Smooth muscle cell (in vitro differentiated cells): ENCODE measurements around the gene COL20A1. TPM values are rescaled to one million over a fixed set of nuclear protein-coding genes. Genes with fewer than 3 reads are reported as not detected.

Experiments
- DNase-seq: peaks from one replicate; lab custom pipeline; 2025; ENCODE audit not compliant: unreplicated experiment; lab: John Stamatoyannopoulos, UW
- H2AFZ ChIP-seq: fragments of 200-600 bp; sonication (generic); 2 replicates; pipeline ENCODE4 v1.6.0; 2016; ENCODE audit warnings: antibody characterized with exemption, low read depth, mild to moderate bottlenecking
- H3F3A ChIP-seq: fragments of 200-600 bp; sonication (generic); 2 replicates; pipeline ENCODE4 v1.6.0; 2017; ENCODE audit warnings: antibody characterized with exemption, low read depth
- H3K27ac ChIP-seq: fragments of 200-600 bp; sonication (generic); 2 replicates; pipeline ENCODE4 v1.5.1; 2016; ENCODE audit warnings: low read depth, mild to moderate bottlenecking
- H3K27me3 ChIP-seq: fragments of 200-600 bp; sonication (generic); 2 replicates; pipeline ENCODE4 v1.6.1; 2016; ENCODE audit warnings: low read depth, mild to moderate bottlenecking
- H3K36me3 ChIP-seq: fragments of 200-600 bp; sonication (generic); 2 replicates; pipeline ENCODE4 v1.5.1; 2016; ENCODE audit warnings: low read depth
- H3K4me1 ChIP-seq: fragments of 200-600 bp; sonication (generic); 2 replicates; pipeline ENCODE4 v1.5.1; 2016; ENCODE audit warnings: low read depth
- H3K4me2 ChIP-seq: fragments of 200-600 bp; sonication (generic); 2 replicates; pipeline ENCODE4 v1.6.0; 2016; ENCODE audit warnings: mild to moderate bottlenecking
- H3K4me3 ChIP-seq: fragments of 200-600 bp; sonication (generic); 2 replicates; pipeline ENCODE4 v1.5.1; 2016; ENCODE audit warnings: mild to moderate bottlenecking
- H3K79me2 ChIP-seq: fragments of 200-600 bp; sonication (generic); 2 replicates; pipeline ENCODE4 v1.6.0; 2016; ENCODE audit warnings: low read depth, mild to moderate bottlenecking
- H3K9ac ChIP-seq: fragments of 200-600 bp; sonication (generic); 2 replicates; pipeline ENCODE4 v1.6.0; 2016; ENCODE audit warnings: low read depth
- H3K9me3 ChIP-seq: fragments of 200-600 bp; sonication (generic); replicated peaks from 2 replicates; pipeline ENCODE4 v1.5.1; 2016; ENCODE audit warnings: low read depth
- H4K20me1 ChIP-seq: fragments of 200-600 bp; sonication (generic); 2 replicates; pipeline ENCODE4 v1.6.0; 2016; ENCODE audit warnings: low read depth
- CTCF ChIP-seq: fragments of 200-600 bp; sonication (generic); IDR thresholded peaks from 2 replicates; pipeline ENCODE4 v1.5.1; 2017; ENCODE audit warnings: borderline replicate concordance, mild to moderate bottlenecking, antibody characterized with exemption; ENCODE audit not compliant: insufficient read depth, poor library complexity, severe bottlenecking
- WGBS: methylation state at CpG from one replicate; pipeline ENCODE4 v1.1.7; 2016; ENCODE audit warnings: low lambda C conversion rate; 5-methylcytosine and 5-hydroxymethylcytosine counted together
- polyA plus RNA-seq: library from polyadenylated mRNA; unstranded; fragments of >200 nt; fragmentation: Nextera tagmentation; extraction: Ambion mirVana; gene quantifications from 2 replicates; pipeline ENCODE4 v1.2.1, GENCODE V29; 2016
- total RNA-seq: library from RNA; depleted of rRNA; stranded (reverse); fragments of >200 nt; gene quantifications from 2 replicates; pipeline ENCODE4 v1.2.3, GENCODE V29; 2014

COL20A1 gene
- total and polyA plus RNA-seq, 2 experiments from 2014 or later: 0.23 to 0.36 TPM

- Histone ChIP-seq H3K79me2 (no peaks in the 10 kb centered on the region), H3K4me3 (no peak overlapping the region), H3K27me3 (peaks cover 8% of the 10 kb centered on the region), H3K4me1 (peaks cover 16% of the 10 kb centered on the region), H3K27ac (no peak overlapping the region), H3K9ac (no peak overlapping the region), H3K4me2 (no peak overlapping the region), H3K9me3 (no peaks in the 10 kb centered on the region), H4K20me1 (no peaks in the 10 kb centered on the region), H3K36me3 (no peaks in the 10 kb centered on the region), H3F3A (no peaks in the 10 kb centered on the region), H2AFZ (no peak overlapping the region)
- DNase-seq: no peak
- WGBS: 94% methylated on average over 25 of the region's 25 CpGs
- no peak for TF ChIP-seq CTCF
Observed at GRCh38 chr20:63259734-63260460, 33.1 kb upstream of the COL20A1 start.

GRCh38 chr20:63260521-63260920 lies 32.5 kb upstream of the COL20A1 start:
- Histone ChIP-seq H2AFZ (no peak overlapping the region), H3K36me3 (no peaks in the 10 kb centered on the region), H3K4me1 (peaks cover 13% of the 10 kb centered on the region), H3K9ac (no peak overlapping the region), H3K27me3 (peaks cover 4% of the 10 kb centered on the region), H4K20me1 (no peaks in the 10 kb centered on the region), H3K27ac (no peak overlapping the region), H3F3A (no peaks in the 10 kb centered on the region), H3K4me2 (no peak overlapping the region), H3K79me2 (no peaks in the 10 kb centered on the region), H3K9me3 (no peaks in the 10 kb centered on the region), H3K4me3 (no peak overlapping the region)
- no peak for DNase-seq
- 93% methylated on average over 15 of the region's 15 CpGs for WGBS
- no peak for TF ChIP-seq CTCF

- no peak for TF ChIP-seq CTCF
- 55% methylated on average over 24 of the region's 25 CpGs for WGBS
- Histone ChIP-seq H3K27me3 (no peaks in the 10 kb centered on the region), H3K4me3 (no peak overlapping the region), H3K4me2 (peak overlapping the region; percentile 45), H3F3A (no peaks in the 10 kb centered on the region), H3K9me3 (no peaks in the 10 kb centered on the region), H3K27ac (peak overlapping the region; percentile 21), H3K4me1 (peaks cover 13% of the 10 kb centered on the region), H2AFZ (peak overlapping the region; percentile 90), H4K20me1 (no peaks in the 10 kb centered on the region), H3K36me3 (no peaks in the 10 kb centered on the region), H3K79me2 (no peaks in the 10 kb centered on the region), H3K9ac (no peak overlapping the region)
- peak; percentile 9 for DNase-seq
Observed at GRCh38 chr20:63261060-63261794, 31.8 kb upstream of the COL20A1 start.
